ENCODE results near the gene ZIC1.

GRCh38 chr3:147422601-147423536 lies 13.7 kb downstream of the ZIC1 start:
- no peak for TF ChIP-seq CTCF (IDR thresholded peaks at IDR 0.05; ENCODE audit: insufficient read depth, low read length)
- no peak for TF ChIP-seq POLR2AphosphoS5 (IDR thresholded peaks at IDR 0.05; ENCODE audit: low read depth)
- no peak for TF ChIP-seq REST (IDR thresholded peaks at IDR 0.05; ENCODE audit: insufficient replicate concordance, low read depth)
- no peak for TF ChIP-seq GABPA (IDR thresholded peaks at IDR 0.05; ENCODE audit: low read depth)
